ENCODE results near the gene OXNAD1. TPM values are rescaled to one million over a fixed set of nuclear protein-coding genes. Genes with fewer than 3 reads are reported as not detected.

Gene OXNAD1
- polyA plus RNA-seq, 5 donors: 9.3 to 14.9 (median 12.7) TPM

Other genes with a start within 250 kb of the OXNAD1 start
- 1 to 10 TPM in 3 of 5 donors, under 1 TPM in 2; 0.58 to 2.0 (median 1.5) TPM for gene GALNT15, start 90.5 kb upstream of the OXNAD1 start, polyA plus RNA-seq (ENCODE audit: insufficient read depth in 1 of 5, insufficient read length in 5 of 5, low replicate concordance in 1 of 5)
- gene DPH3, start 269 bp upstream of the OXNAD1 start, polyA plus RNA-seq (ENCODE audit: insufficient read depth in 1 of 5, insufficient read length in 5 of 5, low replicate concordance in 1 of 5): 10 to 100 TPM; 16.3 to 24.8 (median 18.2) TPM
- 10 to 100 TPM; 57.8 to 77.2 (median 65.3) TPM for gene RFTN1, start 248.5 kb downstream of the OXNAD1 start, polyA plus RNA-seq (ENCODE audit: insufficient read depth in 1 of 5, insufficient read length in 5 of 5, low replicate concordance in 1 of 5)

Measured in right lung (tissue), 5 donors.